Mesendoderm (in vitro differentiated cells): ENCODE results near the gene TBKBP1.

Experiments
- DNase-seq: peaks from one replicate; pipeline ENCODE4 v3.0.0; 2013
- H2AK5ac ChIP-seq: 2 replicates; pipeline ENCODE4 v1.6.1; 2013; ENCODE audit warnings: low read length, inconsistent platforms
- H2BK120ac ChIP-seq: 2 replicates; pipeline ENCODE4 v1.6.1; 2013; ENCODE audit warnings: low read depth, mild to moderate bottlenecking, low read length, moderate library complexity, mixed read lengths
- H2BK15ac ChIP-seq: replicated peaks from 2 replicates; pipeline ENCODE4 v1.6.1; 2013; ENCODE audit warnings: low read depth, mild to moderate bottlenecking, moderate library complexity
- H2BK5ac ChIP-seq: 2 replicates; pipeline ENCODE4 v1.6.1; 2013; ENCODE audit warnings: low read length, inconsistent platforms
- H3K18ac ChIP-seq: 2 replicates; pipeline ENCODE4 v1.6.1; 2013; ENCODE audit warnings: mild to moderate bottlenecking, low read length, mixed read lengths
- H3K23ac ChIP-seq: one replicate; pipeline ENCODE4 v1.6.1; 2013; ENCODE audit warnings: low read length
- H3K27ac ChIP-seq: 2 replicates; pipeline ENCODE4 v1.5.1; 2013; ENCODE audit warnings: low read depth, mild to moderate bottlenecking, inconsistent platforms, low read length, moderate library complexity
- H3K27me3 ChIP-seq: 2 replicates; pipeline ENCODE4 v1.6.1; 2013; ENCODE audit warnings: low read length, control low read depth, mild to moderate bottlenecking, inconsistent platforms; ENCODE audit not compliant: insufficient read depth, poor library complexity
- H3K36me3 ChIP-seq: 2 replicates; pipeline ENCODE4 v1.6.1; 2013; ENCODE audit warnings: low read length, inconsistent platforms; ENCODE audit not compliant: control insufficient read depth, insufficient read depth
- H3K4ac ChIP-seq: one replicate; pipeline ENCODE4 v1.6.1; 2013; ENCODE audit warnings: low read depth, mild to moderate bottlenecking, low read length, moderate library complexity
- H3K4me1 ChIP-seq: 2 replicates; pipeline ENCODE4 v1.6.1; 2013; ENCODE audit warnings: low read depth, low read length, inconsistent platforms; ENCODE audit not compliant: control insufficient read depth
- H3K4me2 ChIP-seq: 2 replicates; pipeline ENCODE4 v1.6.1; 2013; ENCODE audit warnings: low read length
- H3K4me3 ChIP-seq: 2 replicates; pipeline ENCODE4 v1.5.1; 2013; ENCODE audit warnings: mild to moderate bottlenecking, low read length
- H3K56ac ChIP-seq: one replicate; pipeline ENCODE4 v1.6.1; 2013; ENCODE audit warnings: low read length
- H3K79me1 ChIP-seq: 2 replicates; pipeline ENCODE4 v1.6.1; 2013; ENCODE audit warnings: low read length, inconsistent platforms
- H3K79me2 ChIP-seq: 2 replicates; pipeline ENCODE4 v1.6.1; 2013; ENCODE audit warnings: mild to moderate bottlenecking, low read length; ENCODE audit not compliant: control insufficient read depth, insufficient read depth
- H3K9ac ChIP-seq: 2 replicates; pipeline ENCODE4 v1.6.1; 2013; ENCODE audit warnings: low read length, inconsistent platforms
- H4K5ac ChIP-seq: one replicate; pipeline ENCODE4 v1.6.1; 2013; ENCODE audit warnings: low read length
- H4K8ac ChIP-seq: one replicate; pipeline ENCODE4 v1.6.1; 2013; ENCODE audit warnings: low read depth, mild to moderate bottlenecking, control low read depth, low read length, moderate library complexity
- WGBS: extraction: QIAGEN DNeasy Blood & Tissue Kit; methylation state at CpG from one replicate; pipeline ENCODE4 v1.1.7; 2013; ENCODE audit warnings: low lambda C conversion rate, missing lambda C conversion rate; ENCODE audit not compliant: insufficient coverage; ENCODE audit errors: extremely low coverage; 5-methylcytosine and 5-hydroxymethylcytosine counted together

Gene TBKBP1

GRCh38 chr17:47719411-47720152, 25.6 kb downstream of the TBKBP1 start:
- H4K8ac ChIP-seq, result no peak overlapping the region
- no peak overlapping the region for H3K4me2 ChIP-seq
- H2BK15ac ChIP-seq, result no peak overlapping the region
- no peak overlapping the region for H3K56ac ChIP-seq
- H3K23ac ChIP-seq, result no peak overlapping the region
- H3K36me3 ChIP-seq, result no peaks in the 10 kb centered on the region
- no peaks in the 10 kb centered on the region for H3K4me1 ChIP-seq
- H3K4me3 ChIP-seq, result no peak overlapping the region
- no peaks in the 10 kb centered on the region for H3K79me1 ChIP-seq
- no peak overlapping the region for H3K9ac ChIP-seq
- H3K79me2 ChIP-seq, result no peaks in the 10 kb centered on the region
- H2AK5ac ChIP-seq, result no peak overlapping the region
- no CpG with 5 or more reads among the region's 9 CpGs for WGBS
- no peak overlapping the region for H2BK120ac ChIP-seq
- H3K18ac ChIP-seq, result no peak overlapping the region
- H2BK5ac ChIP-seq, result no peak overlapping the region
- H3K4ac ChIP-seq, result no peak overlapping the region
- H4K5ac ChIP-seq, result no peak overlapping the region
- no peak overlapping the region for H3K27ac ChIP-seq
- no peak for DNase-seq
- H3K27me3 ChIP-seq, result no peaks in the 10 kb centered on the region

DNA sequence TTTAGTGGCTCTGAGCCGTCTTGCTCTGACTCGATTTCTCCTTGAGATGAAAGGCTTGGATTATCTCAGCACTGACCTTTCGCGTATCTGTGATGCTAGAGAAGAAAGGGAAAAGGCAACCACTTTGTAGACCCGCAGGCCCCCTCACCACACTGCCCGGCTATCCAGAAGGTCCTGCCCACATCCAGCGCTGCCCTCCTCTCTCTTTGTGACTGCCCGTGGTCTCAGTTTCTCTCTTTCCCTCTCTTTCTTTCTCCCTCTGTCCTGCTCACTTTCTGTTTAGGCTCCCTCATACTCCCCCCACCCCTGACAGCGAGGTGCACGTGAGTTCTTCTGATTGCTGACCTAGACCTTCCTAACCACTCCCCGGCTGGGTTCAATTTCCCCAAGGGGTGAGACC, 26.2 kb downstream of the TBKBP1 start:
- no peaks in the 10 kb centered on the region for H3K36me3 ChIP-seq
- H3K79me1 ChIP-seq, result no peaks in the 10 kb centered on the region
- no peak overlapping the region for H3K4ac ChIP-seq
- no peak for DNase-seq
- no peaks in the 10 kb centered on the region for H3K27me3 ChIP-seq
- no peak overlapping the region for H3K23ac ChIP-seq
- no peaks in the 10 kb centered on the region for H3K4me1 ChIP-seq
- H2BK15ac ChIP-seq, result no peak overlapping the region
- no CpG with 5 or more reads among the region's 11 CpGs for WGBS
- no peaks in the 10 kb centered on the region for H3K79me2 ChIP-seq
- no peak overlapping the region for H3K4me2 ChIP-seq
- H2BK120ac ChIP-seq, result no peak overlapping the region
- no peak overlapping the region for H3K4me3 ChIP-seq
- no peak overlapping the region for H4K8ac ChIP-seq
- H3K9ac ChIP-seq, result no peak overlapping the region
- no peak overlapping the region for H3K27ac ChIP-seq
- no peak overlapping the region for H3K56ac ChIP-seq
- no peak overlapping the region for H4K5ac ChIP-seq
- no peak overlapping the region for H2AK5ac ChIP-seq
- no peak overlapping the region for H2BK5ac ChIP-seq
- H3K18ac ChIP-seq, result no peak overlapping the region

DNA sequence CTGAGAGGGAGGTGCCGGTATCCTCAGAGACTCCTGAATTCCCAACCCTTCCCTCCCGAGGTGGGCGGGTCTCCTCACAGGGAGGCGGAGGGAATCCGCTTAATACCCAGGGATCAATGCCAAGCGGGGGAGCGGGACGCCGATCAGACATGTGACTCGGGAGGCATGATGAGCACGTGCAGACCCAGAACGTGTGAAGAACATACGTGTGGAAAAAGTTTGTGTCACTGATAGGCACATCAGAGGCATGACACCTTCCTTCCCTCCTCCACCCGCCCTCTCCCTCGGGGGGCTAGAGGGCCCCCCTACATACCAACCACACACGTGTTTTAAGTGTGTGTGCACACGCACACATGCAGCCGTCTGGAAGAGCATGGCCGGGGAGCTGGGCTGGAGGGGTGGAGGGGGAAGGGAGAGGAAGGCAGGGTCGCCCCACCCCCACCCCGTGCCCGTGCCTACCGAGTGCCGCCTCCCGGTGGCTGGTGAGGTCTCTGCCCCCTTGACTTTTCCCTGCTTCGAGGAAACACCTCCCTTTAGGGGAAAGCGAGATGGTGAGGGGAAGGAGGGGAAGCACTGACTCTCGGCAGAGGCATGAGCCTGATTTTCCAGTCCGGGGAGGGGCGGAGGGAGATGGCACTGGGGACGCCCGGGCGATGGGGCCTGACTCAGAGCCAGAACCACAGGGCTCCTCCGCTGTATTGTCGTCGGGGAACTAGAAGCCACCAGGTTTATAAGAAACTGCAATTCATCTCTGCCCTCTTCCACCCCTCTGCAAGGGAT, 27.0 kb downstream of the TBKBP1 start:
- Histone ChIP-seq H3K9ac (no peak overlapping the region), H2BK15ac (no peak overlapping the region), H4K8ac (no peak overlapping the region), H3K18ac (no peak overlapping the region), H2AK5ac (no peak overlapping the region), H3K4me3 (no peak overlapping the region), H3K56ac (no peak overlapping the region), H3K4me2 (no peak overlapping the region), H3K4ac (no peak overlapping the region), H2BK120ac (no peak overlapping the region), H4K5ac (no peak overlapping the region), H3K79me1 (no peaks in the 10 kb centered on the region), H3K79me2 (no peaks in the 10 kb centered on the region), H3K27ac (no peak overlapping the region), H2BK5ac (no peak overlapping the region), H3K4me1 (no peaks in the 10 kb centered on the region), H3K27me3 (no peaks in the 10 kb centered on the region), H3K36me3 (no peaks in the 10 kb centered on the region), H3K23ac (no peak overlapping the region)
- WGBS, result no CpG with 5 or more reads among the region's 36 CpGs
- peak; percentile 77 for DNase-seq

GRCh38 chr17:47721725-47722124, 27.8 kb downstream of the TBKBP1 start:
- Histone ChIP-seq H3K4me3 (no peak overlapping the region), H3K27ac (no peak overlapping the region), H4K5ac (no peak overlapping the region), H3K4me1 (no peaks in the 10 kb centered on the region), H3K23ac (no peak overlapping the region), H3K9ac (no peak overlapping the region), H3K79me2 (no peaks in the 10 kb centered on the region), H3K4me2 (no peak overlapping the region), H3K18ac (no peak overlapping the region), H2BK120ac (no peak overlapping the region), H2AK5ac (no peak overlapping the region), H3K79me1 (no peaks in the 10 kb centered on the region), H3K27me3 (no peaks in the 10 kb centered on the region), H3K56ac (peak overlapping the region; percentile 37), H2BK15ac (no peak overlapping the region), H3K4ac (no peak overlapping the region), H3K36me3 (no peaks in the 10 kb centered on the region), H2BK5ac (no peak overlapping the region), H4K8ac (no peak overlapping the region)
- WGBS, result no CpG with 5 or more reads among the region's 8 CpGs
- no peak for DNase-seq

GRCh38 chr17:47724705-47725104, 30.7 kb downstream of the TBKBP1 start:
- Histone ChIP-seq H3K27ac (no peak overlapping the region), H3K79me2 (no peaks in the 10 kb centered on the region), H3K56ac (no peak overlapping the region), H4K5ac (no peak overlapping the region), H3K18ac (no peak overlapping the region), H2AK5ac (no peak overlapping the region), H4K8ac (no peak overlapping the region), H3K4me3 (no peak overlapping the region), H3K36me3 (no peaks in the 10 kb centered on the region), H3K4me2 (no peak overlapping the region), H2BK120ac (no peak overlapping the region), H3K79me1 (no peaks in the 10 kb centered on the region), H3K23ac (no peak overlapping the region), H3K4me1 (no peaks in the 10 kb centered on the region), H2BK15ac (no peak overlapping the region), H3K9ac (no peak overlapping the region), H3K27me3 (no peaks in the 10 kb centered on the region), H3K4ac (no peak overlapping the region), H2BK5ac (no peak overlapping the region)
- no peak for DNase-seq
- WGBS, result no CpG with 5 or more reads among the region's 2 CpGs
